Testis (tissue), 2 donors: ENCODE measurements around the gene A3GALT2.

ENCODE experiments used
- POLR2A ChIP-seq: fragments of 450-650 bp; IDR thresholded peaks from one replicate; pipeline ENCODE4 v1.6.1; 2017; ENCODE audit warnings: antibody characterized with exemption, mild to moderate bottlenecking, moderate library complexity
- TF ChIP-seq, protein P1 (sequence below), 3 experiments: fragments of 450-650 bp in 2 of 3; fragments of 200-600 bp in 1 of 3; sonication (generic) in 1 of 3; IDR thresholded peaks; one replicate each; pipeline ENCODE4 v1.5.1; 2016 to 2019; ENCODE audit warnings: antibody characterized with exemption in 3 of 3, mild to moderate bottlenecking in 2 of 3, moderate library complexity in 1 of 3

DNA sequence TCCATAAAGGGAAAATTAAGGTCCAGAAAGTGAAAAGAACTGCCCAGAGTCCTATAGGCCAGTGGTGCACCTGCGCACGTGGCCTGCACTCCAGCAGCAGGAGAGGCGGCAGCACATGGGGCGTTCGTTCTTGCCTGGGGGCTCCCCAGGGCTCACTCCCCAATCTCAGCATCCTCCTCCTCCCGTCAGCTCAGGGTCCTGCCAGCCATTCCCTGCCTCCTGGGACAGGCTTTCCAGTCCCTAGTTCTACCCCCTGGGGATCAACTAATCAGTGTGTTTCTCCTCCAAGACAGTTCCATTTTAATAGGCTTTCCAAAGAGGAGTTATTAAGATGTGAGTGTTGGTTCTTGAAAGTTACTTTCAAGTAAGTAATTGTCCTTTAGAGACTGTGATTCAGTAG is 1.2 kb upstream of the A3GALT2 start:
- TF ChIP-seq, protein P1, sequence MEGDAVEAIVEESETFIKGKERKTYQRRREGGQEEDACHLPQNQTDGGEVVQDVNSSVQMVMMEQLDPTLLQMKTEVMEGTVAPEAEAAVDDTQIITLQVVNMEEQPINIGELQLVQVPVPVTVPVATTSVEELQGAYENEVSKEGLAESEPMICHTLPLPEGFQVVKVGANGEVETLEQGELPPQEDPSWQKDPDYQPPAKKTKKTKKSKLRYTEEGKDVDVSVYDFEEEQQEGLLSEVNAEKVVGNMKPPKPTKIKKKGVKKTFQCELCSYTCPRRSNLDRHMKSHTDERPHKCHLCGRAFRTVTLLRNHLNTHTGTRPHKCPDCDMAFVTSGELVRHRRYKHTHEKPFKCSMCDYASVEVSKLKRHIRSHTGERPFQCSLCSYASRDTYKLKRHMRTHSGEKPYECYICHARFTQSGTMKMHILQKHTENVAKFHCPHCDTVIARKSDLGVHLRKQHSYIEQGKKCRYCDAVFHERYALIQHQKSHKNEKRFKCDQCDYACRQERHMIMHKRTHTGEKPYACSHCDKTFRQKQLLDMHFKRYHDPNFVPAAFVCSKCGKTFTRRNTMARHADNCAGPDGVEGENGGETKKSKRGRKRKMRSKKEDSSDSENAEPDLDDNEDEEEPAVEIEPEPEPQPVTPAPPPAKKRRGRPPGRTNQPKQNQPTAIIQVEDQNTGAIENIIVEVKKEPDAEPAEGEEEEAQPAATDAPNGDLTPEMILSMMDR (IDR thresholded peaks at IDR 0.05), result no peak
- TF ChIP-seq POLR2A, result no peak
